NCI-H82 (cell line): ENCODE data around the gene LHB.

ENCODE experiments used
- DNase-seq: peaks from one replicate; lab custom pipeline; 2025; lab: John Stamatoyannopoulos, UW

Gene LHB

GRCh38 chr19:49010453-49010852 is 6.4 kb downstream of the LHB start:
- no peak for DNase-seq

- no peak for DNase-seq
These were observed 7.1 kb downstream of the LHB start for GRCh38 chr19:49009828-49010227.

- DNase-seq: no peak
These were observed 10.0 kb downstream of the LHB start for GRCh38 chr19:49006905-49007304.

GRCh38 chr19:49004964-49005614 is 11.8 kb downstream of the LHB start:
- DNase-seq: no peak

- DNase-seq: no peak
These were observed 12.8 kb downstream of the LHB start for GRCh38 chr19:49004133-49004532.

- DNase-seq: peak; percentile 71
These were observed 17.2 kb downstream of the LHB start for GRCh38 chr19:48999481-49000325.

GRCh38 chr19:48997972-48998371 is 18.9 kb downstream of the LHB start:
- peak; percentile 90 for DNase-seq

- DNase-seq: no peak
These were observed 22.9 kb downstream of the LHB start for GRCh38 chr19:48994035-48994386.

- peak; percentile 99 for DNase-seq
These were observed 23.5 kb downstream of the LHB start, which contains the start of the genes GYS1 and RUVBL2 for GRCh38 chr19:48993175-48994034. TSS of gene GYS1 (minus strand) at chr19:48993309. CDS start at chr19:48993112, 197 bp downstream. TSS of gene RUVBL2 (plus strand) at chr19:48993887. CDS start at chr19:48993912, 25 bp downstream.

GRCh38 chr19:48992581-48993174 is 24.2 kb downstream of the LHB start:
- DNase-seq: peak; percentile 67

GRCh38 chr19:48991873-48992580 is 24.9 kb downstream of the LHB start:
- DNase-seq: peak; percentile 72

- no peak for DNase-seq
These were observed 25.8 kb downstream of the LHB start for GRCh38 chr19:48991011-48991609.

GRCh38 chr19:48990400-48990799 is 26.5 kb downstream of the LHB start:
- DNase-seq: no peak

GRCh38 chr19:48989701-48990291 is 27.1 kb downstream of the LHB start:
- peak; percentile 54 for DNase-seq

GRCh38 chr19:48988860-48989259 is 28.0 kb downstream of the LHB start:
- no peak for DNase-seq

GRCh38 chr19:48988286-48988685 is 28.6 kb downstream of the LHB start:
- no peak for DNase-seq

- no peak for DNase-seq
These were observed 29.6 kb downstream of the LHB start for GRCh38 chr19:48987323-48987722.

- no peak for DNase-seq
These were observed 30.7 kb downstream of the LHB start for GRCh38 chr19:48986211-48986610.

GRCh38 chr19:48985711-48986110 is 31.2 kb downstream of the LHB start:
- DNase-seq: no peak

- DNase-seq: peak; percentile 77
These were observed 34.6 kb downstream of the LHB start for GRCh38 chr19:48982280-48982679.
